ENCODE measurements around the gene RAB40C. TPM values are rescaled to one million over a fixed set of nuclear protein-coding genes. Genes with fewer than 3 reads are reported as not detected.

The RAB40C gene
- total RNA-seq, 2 experiments from 2014 or later, result 15.1 to 18.2 TPM

GRCh38 chr16:616733-617586 lies 27.1 kb downstream of the RAB40C start:
- POLR2A ChIA-PET, result no interaction called here
- Mint-ChIP-seq H3K9me3 (peaks cover 2% of the 10 kb centered on the region), H3K4me1 (no peaks in the 10 kb centered on the region), H3K27ac (no peak overlapping the region), H3K36me3 (peaks cover 3% of the 10 kb centered on the region), H3K27me3 (no peaks in the 10 kb centered on the region), H3K4me3 (no peak overlapping the region)
- ATAC-seq (ENCODE audit: low read depth) (no peak), DNase-seq (no peak)

- POLR2A ChIA-PET, result no interaction called here
Observed at GRCh38 chr16:617855-618254, 28.0 kb downstream of the RAB40C start.

GRCh38 chr16:619476-620100 lies 29.7 kb downstream of the RAB40C start:
- ATAC-seq (ENCODE audit: low read depth) (no peak), DNase-seq (no peak)
- no peak overlapping the region for H3K4me3 Mint-ChIP-seq
- POLR2A ChIA-PET, result no interaction called here
- H3K4me1 Mint-ChIP-seq, result no peaks in the 10 kb centered on the region
- H3K9me3 Mint-ChIP-seq, result no peaks in the 10 kb centered on the region
- H3K36me3 Mint-ChIP-seq, result peaks cover 1% of the 10 kb centered on the region
- no peak overlapping the region for H3K27ac Mint-ChIP-seq
- H3K27me3 Mint-ChIP-seq, result no peaks in the 10 kb centered on the region

More at GRCh38 chr16:617855-618254, 28.0 kb downstream of the RAB40C start:
- H3K27me3 Mint-ChIP-seq, result no peaks in the 10 kb centered on the region
- H3K4me3 Mint-ChIP-seq, result no peak overlapping the region
- DNase-seq (no peak), ATAC-seq (ENCODE audit: low read depth) (no peak)
- H3K27ac Mint-ChIP-seq, result no peak overlapping the region
- H3K4me1 Mint-ChIP-seq, result no peaks in the 10 kb centered on the region
- H3K9me3 Mint-ChIP-seq, result peaks cover 2% of the 10 kb centered on the region
- peaks cover 3% of the 10 kb centered on the region for H3K36me3 Mint-ChIP-seq

GRCh38 chr16:620700-621525 lies 31.0 kb downstream of the RAB40C start:
- Mint-ChIP-seq H3K4me1 (no peaks in the 10 kb centered on the region), H3K27ac (no peak overlapping the region), H3K9me3 (no peaks in the 10 kb centered on the region), H3K27me3 (no peaks in the 10 kb centered on the region), H3K36me3 (no peaks in the 10 kb centered on the region), H3K4me3 (no peak overlapping the region)
- ATAC-seq (ENCODE audit: low read depth), result no peak
- no peak for DNase-seq
- POLR2A ChIA-PET, result no interaction called here

GRCh38 chr16:621526-622105 lies 31.8 kb downstream of the RAB40C start:
- Mint-ChIP-seq H3K4me1 (no peaks in the 10 kb centered on the region), H3K27me3 (no peaks in the 10 kb centered on the region), H3K9me3 (no peaks in the 10 kb centered on the region), H3K36me3 (no peaks in the 10 kb centered on the region), H3K27ac (no peak overlapping the region), H3K4me3 (no peak overlapping the region)
- ATAC-seq (ENCODE audit: low read depth) (no peak), DNase-seq (no peak)
- POLR2A ChIA-PET, result no interaction called here

- POLR2A ChIA-PET, result interaction anchor here (0.7 kb wide), 1 partner anchor 384 kb away, joined by 3 read pairs; no protein-coding TSS in a partner anchor
- DNase-seq (no peak), ATAC-seq (ENCODE audit: low read depth) (no peak)
- H3K4me1 Mint-ChIP-seq, result no peaks in the 10 kb centered on the region
- no peak overlapping the region for H3K4me3 Mint-ChIP-seq
- H3K27me3 Mint-ChIP-seq, result no peaks in the 10 kb centered on the region
- H3K27ac Mint-ChIP-seq, result no peak overlapping the region
- H3K36me3 Mint-ChIP-seq, result no peaks in the 10 kb centered on the region
- H3K9me3 Mint-ChIP-seq, result no peaks in the 10 kb centered on the region
Observed at GRCh38 chr16:622920-623280, 33.0 kb downstream of the RAB40C start.

- no peak for ATAC-seq (ENCODE audit: low read depth)
- Mint-ChIP-seq H3K4me3 (no peak overlapping the region), H3K9me3 (no peaks in the 10 kb centered on the region), H3K36me3 (no peaks in the 10 kb centered on the region), H3K27me3 (no peaks in the 10 kb centered on the region), H3K27ac (no peak overlapping the region), H3K4me1 (no peaks in the 10 kb centered on the region)
- POLR2A ChIA-PET, result no interaction called here
- DNase-seq, result no peak
Observed at GRCh38 chr16:624526-625070, 34.7 kb downstream of the RAB40C start.

- Mint-ChIP-seq H3K4me3 (no peak overlapping the region), H3K4me1 (no peaks in the 10 kb centered on the region), H3K36me3 (no peaks in the 10 kb centered on the region), H3K9me3 (no peaks in the 10 kb centered on the region), H3K27ac (no peak overlapping the region), H3K27me3 (no peaks in the 10 kb centered on the region)
- POLR2A ChIA-PET, result no interaction called here
- ATAC-seq (ENCODE audit: low read depth) (no peak), DNase-seq (no peak)
Observed at GRCh38 chr16:625117-625976, 35.5 kb downstream of the RAB40C start.

GRCh38 chr16:625977-626765 lies 36.3 kb downstream of the RAB40C start:
- POLR2A ChIA-PET, result no interaction called here
- Mint-ChIP-seq H3K27ac (no peak overlapping the region), H3K27me3 (no peaks in the 10 kb centered on the region), H3K36me3 (no peaks in the 10 kb centered on the region), H3K4me3 (no peak overlapping the region), H3K4me1 (no peaks in the 10 kb centered on the region), H3K9me3 (no peaks in the 10 kb centered on the region)
- ATAC-seq (ENCODE audit: low read depth) (no peak), DNase-seq (no peak)

GRCh38 chr16:626787-627453 lies 37.1 kb downstream of the RAB40C start:
- Mint-ChIP-seq H3K4me1 (no peaks in the 10 kb centered on the region), H3K9me3 (no peaks in the 10 kb centered on the region), H3K27me3 (no peaks in the 10 kb centered on the region), H3K4me3 (no peak overlapping the region), H3K27ac (no peak overlapping the region), H3K36me3 (no peaks in the 10 kb centered on the region)
- DNase-seq (no peak), ATAC-seq (ENCODE audit: low read depth) (no peak)
- POLR2A ChIA-PET, result no interaction called here

- Mint-ChIP-seq H3K9me3 (no peaks in the 10 kb centered on the region), H3K36me3 (no peaks in the 10 kb centered on the region), H3K4me3 (no peak overlapping the region), H3K4me1 (no peaks in the 10 kb centered on the region), H3K27ac (no peak overlapping the region), H3K27me3 (no peaks in the 10 kb centered on the region)
- DNase-seq (no peak), ATAC-seq (ENCODE audit: low read depth) (no peak)
- POLR2A ChIA-PET, result no interaction called here
Observed at GRCh38 chr16:627454-628239, 37.8 kb downstream of the RAB40C start.

Data from activated naive CD8-positive, alpha-beta T cell treated with anti-CD3 and anti-CD28 coated beads, Interleukin-2, amount 10 ng/mL, durations not matched to agents 7 days and 5 days (primary cell).